Upper lobe of left lung (tissue), 6 donors: ENCODE measurements around the gene ZBTB48. TPM values are rescaled to one million over a fixed set of nuclear protein-coding genes. Genes with fewer than 3 reads are reported as not detected.

Source experiments
- ATAC-seq, 2 donors: fragments of 200-7000 bp; cut with Tn5 transposase; one replicate each; pipeline ENCODE4 v1.9.1; 2022; ENCODE audit warnings: mild to moderate bottlenecking in 2 of 2, moderate library complexity in 2 of 2; ENCODE audit not compliant: low FRiP score in 2 of 2
- DNase-seq, 2 donors: peaks; one replicate each; pipeline ENCODE4 v3.0.0-alpha.2; 2019 to 2020
- H3K27ac ChIP-seq, 4 donors: fragments of 200-600 bp; sonication (generic); one replicate each; pipeline ENCODE4 v1.5.1; 2016 to 2019
- H3K27me3 ChIP-seq, 4 donors: fragments of 200-600 bp; sonication (generic); one replicate each; pipeline ENCODE4 v1.5.1; 2017 to 2019
- H3K36me3 ChIP-seq, 4 donors: fragments of 200-600 bp; sonication (generic); one replicate each; pipeline ENCODE4 v1.5.1; 2016 to 2019
- H3K4me1 ChIP-seq, 4 donors: fragments of 200-600 bp; sonication (generic); one replicate each; pipeline ENCODE4 v1.5.1; 2018 to 2019
- H3K4me3 ChIP-seq, 4 donors: fragments of 200-600 bp; sonication (generic); one replicate each; pipeline ENCODE4 v1.5.1; 2017 to 2019; ENCODE audit warnings: mild to moderate bottlenecking in 2 of 4, moderate library complexity in 1 of 4
- H3K9me3 ChIP-seq, 4 donors: fragments of 200-600 bp; sonication (generic); one replicate each; pipeline ENCODE4 v1.5.1; 2018 to 2019
- CTCF ChIP-seq, 6 experiments: fragments of 450-650 bp in 4 of 6; fragments of 200-600 bp in 2 of 6; sonication (generic) in 2 of 6; IDR thresholded peaks; one replicate each; pipeline ENCODE4 v1.5.1; 2016 to 2019; ENCODE audit warnings: antibody characterized with exemption in 6 of 6
- EP300 ChIP-seq, 4 donors: sonication (generic); formaldehyde crosslinking; IDR thresholded peaks; one replicate each; pipeline ENCODE4 v1.5.1; 2017; ENCODE audit warnings: antibody characterized with exemption in 4 of 4, control low read depth in 2 of 4
- POLR2A ChIP-seq, 4 donors: fragments of 450-650 bp; IDR thresholded peaks; one replicate each; pipeline ENCODE4 v1.5.1; 2016 to 2017; ENCODE audit warnings: antibody characterized with exemption in 4 of 4, mild to moderate bottlenecking in 2 of 4
- POLR2AphosphoS5 ChIP-seq, 2 donors: sonication (generic); formaldehyde crosslinking; IDR thresholded peaks; one replicate each; pipeline ENCODE4 v1.5.1; 2017; ENCODE audit warnings: antibody characterized with exemption in 2 of 2
- WGBS, 2 donors: methylation state at CpG; one replicate each; pipeline ENCODE4 v1.1.5; 2017 to 2018; 5-methylcytosine and 5-hydroxymethylcytosine counted together
- total RNA-seq, 6 donors: library from RNA; depleted of rRNA in 4 of 6; stranded (reverse); fragments of >200 nt in 4 of 6; gene quantifications; one replicate each; pipeline versions ENCODE4 v1.1.0 to v1.2.1, GENCODE V29; 2016 to 2021
- donor health status: DM: no; HTN: no; CAD: no; lungs with moderate emphysema.
- donor health status: DM: no; HTN: yes; CAD: no; lungs with severe emphysema.

ZBTB48 gene
- total RNA-seq, 6 donors from 2014 or later, result 16.2 to 56.6 (median 36.9) TPM

DNA sequence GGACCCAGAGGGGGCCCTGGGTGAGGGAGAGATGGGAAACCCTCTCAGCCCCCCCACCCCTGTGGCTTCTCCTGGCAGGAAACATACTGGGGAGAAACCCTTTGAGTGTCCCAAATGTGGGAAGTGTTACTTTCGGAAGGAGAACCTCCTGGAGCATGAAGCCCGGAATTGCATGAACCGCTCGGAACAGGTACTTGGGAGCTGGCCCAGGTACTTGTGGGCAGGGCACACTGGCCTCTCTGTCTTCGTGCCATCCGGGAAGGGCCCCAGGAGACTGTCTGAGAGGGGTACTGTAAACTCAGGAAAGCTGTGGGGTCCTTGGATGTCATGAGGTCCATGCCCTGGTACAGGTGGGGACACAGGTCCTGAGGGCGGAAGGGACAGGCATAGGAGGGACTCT, 6.0 kb downstream of the ZBTB48 start:
- Histone ChIP-seq H3K4me1 (peaks cover 24 to 70% (median 39%) of the 10 kb centered on the region in 4 donors), H3K9me3 (no peaks in the 10 kb centered on the region), H3K36me3 (peaks cover 0 to 53% (median 31%) of the 10 kb centered on the region in 4 donors), H3K27me3 (no peaks in the 10 kb centered on the region), H3K27ac (peak overlapping the region in 1 of 4 donors; percentile 44), H3K4me3 (no peak overlapping the region)
- DNase-seq, result peak in 1 of 2 donors; percentile 33
- 89 to 92% methylated on average over 6 to 7 of the region's 7 CpGs for WGBS, 2 donors
- no peak for ATAC-seq
- TF ChIP-seq EP300 (IDR thresholded peaks at IDR 0.05), result no peak
- no peak for TF ChIP-seq CTCF (IDR thresholded peaks at IDR 0.05)
- TF ChIP-seq POLR2AphosphoS5 (IDR thresholded peaks at IDR 0.05), result no peak
- no peak for TF ChIP-seq POLR2A (IDR thresholded peaks at IDR 0.05)

- TF ChIP-seq EP300 (IDR thresholded peaks at IDR 0.05), result no peak
- TF ChIP-seq POLR2AphosphoS5 (IDR thresholded peaks at IDR 0.05), result no peak
- no peak for TF ChIP-seq POLR2A (IDR thresholded peaks at IDR 0.05)
- no peak for TF ChIP-seq CTCF (IDR thresholded peaks at IDR 0.05)
- Histone ChIP-seq H3K36me3 (peaks cover 0 to 58% (median 31%) of the 10 kb centered on the region in 4 donors), H3K27ac (peak overlapping the region in 1 of 4 donors; percentile 44), H3K9me3 (no peaks in the 10 kb centered on the region), H3K4me3 (no peak overlapping the region), H3K4me1 (peaks cover 19 to 66% (median 33%) of the 10 kb centered on the region in 4 donors), H3K27me3 (no peaks in the 10 kb centered on the region)
- ATAC-seq, result no peak
- 93 to 100% methylated on average over 4 to 11 of the region's 11 CpGs for WGBS, 2 donors
- DNase-seq, result peak in 1 of 2 donors; percentile 62
Measured at GRCh38 chr1:6586404-6586816, 6.6 kb downstream of the ZBTB48 start.

- peak; percentile 65 for DNase-seq
- H3K36me3 ChIP-seq, result peaks cover 0 to 69% (median 39%) of the 10 kb centered on the region in 4 donors
- TF ChIP-seq CTCF (IDR thresholded peaks at IDR 0.05), result no peak
- TF ChIP-seq POLR2A (IDR thresholded peaks at IDR 0.05), result no peak
- no peak for TF ChIP-seq POLR2AphosphoS5 (IDR thresholded peaks at IDR 0.05)
- peaks cover 8 to 60% (median 23%) of the 10 kb centered on the region in 4 donors for H3K4me1 ChIP-seq
- no peak overlapping the region for H3K4me3 ChIP-seq
- 57 to 66% methylated on average over 6 to 13 of the region's 13 CpGs for WGBS, 2 donors
- peak overlapping the region in 3 of 4 donors; percentile 16 to 31 (median 29) for H3K27ac ChIP-seq
- ATAC-seq, result peak in 1 of 2 donors; percentile 31
- H3K27me3 ChIP-seq, result no peaks in the 10 kb centered on the region
- no peaks in the 10 kb centered on the region for H3K9me3 ChIP-seq
Measured at GRCh38 chr1:6587261-6588005, 7.6 kb downstream of the ZBTB48 start.

- H3K9me3 ChIP-seq, result no peaks in the 10 kb centered on the region
- H3K27ac ChIP-seq, result peak overlapping the region in 3 of 4 donors; percentile 16 to 43 (median 29)
- H3K36me3 ChIP-seq, result peaks cover 1 to 77% (median 47%) of the 10 kb centered on the region in 4 donors
- WGBS, 2 donors, result 40 to 72% methylated on average over 3 to 19 of the region's 25 CpGs
- H3K4me1 ChIP-seq, result peaks cover 4 to 54% (median 20%) of the 10 kb centered on the region in 4 donors
- TF ChIP-seq POLR2A (IDR thresholded peaks at IDR 0.05) (peak in 1 of 4 donors; percentile 6), EP300 (IDR thresholded peaks at IDR 0.05) (no peak)
- no peaks in the 10 kb centered on the region for H3K27me3 ChIP-seq
- ATAC-seq (peak in 1 of 2 donors; percentile 55), DNase-seq (peak; percentile 74 to 89)
- H3K4me3 ChIP-seq, result no peak overlapping the region
Measured at GRCh38 chr1:6588128-6588892, 8.5 kb downstream of the ZBTB48 start.

GRCh38 chr1:6588893-6589520, 9.2 kb downstream of the ZBTB48 start:
- Histone ChIP-seq H3K9me3 (no peaks in the 10 kb centered on the region), H3K27ac (peak overlapping the region in 1 of 4 donors; percentile 43), H3K36me3 (peaks cover 8 to 84% (median 54%) of the 10 kb centered on the region in 4 donors), H3K4me1 (peaks cover 4 to 54% (median 20%) of the 10 kb centered on the region in 4 donors), H3K27me3 (no peaks in the 10 kb centered on the region), H3K4me3 (no peak overlapping the region)
- DNase-seq (peak; percentile 29 to 72), ATAC-seq (no peak)
- no peak for TF ChIP-seq POLR2AphosphoS5 (IDR thresholded peaks at IDR 0.05)
- no peak for TF ChIP-seq POLR2A (IDR thresholded peaks at IDR 0.05)
- TF ChIP-seq CTCF (IDR thresholded peaks at IDR 0.05), result no peak
- TF ChIP-seq EP300 (IDR thresholded peaks at IDR 0.05), result no peak
- WGBS, 2 donors, result 83 to 84% methylated on average over 7 to 24 of the region's 24 CpGs
